IPS-15b (cell line): Measurements from ENCODE around the gene PLEKHA3.
A peak's percentile ranks its signal among the peaks of the same experiment; 100 is the strongest.

Source experiments
- H3K27me3 ChIP-seq: one replicate; pipeline ENCODE4 v1.6.1; 2013; ENCODE audit warnings: low read length; ENCODE audit not compliant: control insufficient read depth, insufficient read depth
- H3K36me3 ChIP-seq: one replicate; pipeline ENCODE4 v1.6.1; 2013; ENCODE audit warnings: low read length; ENCODE audit not compliant: control insufficient read depth, insufficient read depth
- H3K4me1 ChIP-seq: one replicate; pipeline ENCODE4 v1.6.1; 2013; ENCODE audit warnings: mild to moderate bottlenecking, low read length; ENCODE audit not compliant: control insufficient read depth, insufficient read depth
- H3K4me3 ChIP-seq: one replicate; pipeline ENCODE4 v1.5.1; 2013; ENCODE audit warnings: low read depth, low read length
- H3K9ac ChIP-seq: one replicate; pipeline ENCODE4 v1.6.1; 2013; ENCODE audit warnings: low read depth, mild to moderate bottlenecking, low read length
- H3K9me3 ChIP-seq: one replicate; pipeline ENCODE4 v1.6.1; 2013; ENCODE audit warnings: mild to moderate bottlenecking, low read length; ENCODE audit not compliant: control insufficient read depth, insufficient read depth

PLEKHA3 gene

DNA sequence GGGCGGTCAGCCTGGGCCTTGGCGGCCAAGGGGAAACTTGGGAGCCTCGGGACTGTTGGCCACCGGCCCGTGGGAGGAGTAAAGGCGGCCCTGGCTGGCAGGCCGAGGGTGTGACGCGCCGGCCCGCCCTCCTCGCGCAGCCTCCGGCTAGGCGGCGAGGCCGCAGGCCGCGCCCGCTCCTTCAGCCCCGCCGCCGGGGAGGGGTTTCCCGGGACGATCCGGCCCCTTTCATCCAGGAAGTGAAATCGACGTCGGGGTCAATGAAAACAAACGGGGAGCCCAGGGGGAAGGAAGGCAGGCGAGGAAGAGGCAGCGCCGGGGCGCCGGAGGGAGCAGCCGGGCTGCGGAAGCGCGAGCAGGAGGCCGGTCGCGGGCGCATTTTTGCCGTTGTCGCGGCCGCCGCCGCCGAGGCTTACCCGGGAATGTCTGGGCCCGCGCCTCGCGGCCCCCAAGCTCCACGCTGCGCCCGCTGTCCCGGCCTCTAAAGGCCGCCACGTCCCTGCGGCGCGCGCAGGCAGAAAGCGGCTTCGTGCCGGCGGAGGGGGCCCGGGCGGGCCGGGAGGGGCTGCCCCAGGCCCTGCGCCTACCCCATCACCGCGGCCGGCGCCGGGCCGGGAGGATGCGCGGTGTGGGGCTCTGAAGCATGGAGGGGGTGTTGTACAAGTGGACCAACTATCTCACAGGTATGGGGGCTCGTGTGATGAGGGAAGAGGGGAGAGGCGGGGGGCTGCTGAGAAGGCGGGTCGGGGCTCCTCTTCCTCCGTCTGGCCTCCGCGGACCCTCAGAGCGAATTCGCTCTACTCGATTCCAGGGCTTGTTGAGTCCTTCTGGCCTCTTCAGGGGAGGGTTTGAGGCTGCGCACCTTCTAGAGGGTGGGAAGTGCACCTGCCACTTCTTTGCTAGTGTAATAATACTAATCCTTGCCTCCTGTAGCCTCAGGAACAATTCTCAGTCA, at the start of gene PLEKHA3:
Gene PLEKHA3 (plus strand): TSS at position 231 of the 955 bp plus-strand sequence. CDS start 413 bp downstream, at position 644.
- Histone ChIP-seq H3K4me1 (peaks cover 6% of the 10 kb centered on the region), H3K9me3 (no peaks in the 10 kb centered on the region), H3K4me3 (peak within 1 kb of the TSS; percentile 58), H3K9ac (peak within 1 kb of the TSS; percentile 58), H3K27me3 (peaks cover 6% of the 10 kb centered on the region), H3K36me3 (no peaks in the 10 kb centered on the region)

DNA sequence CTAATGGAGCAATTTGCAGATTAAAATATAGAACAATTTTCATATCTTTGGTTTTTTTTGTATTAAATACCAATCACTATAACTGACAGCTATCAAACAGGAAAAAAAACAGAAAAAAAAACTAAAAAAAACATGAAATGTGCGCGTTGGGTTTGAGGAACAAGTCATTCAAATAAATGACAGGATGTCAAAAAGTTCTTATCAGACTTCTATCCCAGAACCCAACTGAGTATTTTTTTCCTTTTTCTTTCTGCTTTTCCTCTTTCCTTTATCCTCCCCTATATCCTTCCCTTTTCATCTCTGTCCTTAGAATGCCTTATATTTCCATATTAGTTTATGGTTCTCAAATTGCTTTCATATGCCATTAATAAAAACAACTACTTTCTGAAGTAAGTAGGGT, 43.6 kb upstream of the PLEKHA3 start:
- Histone ChIP-seq H3K27me3 (no peaks in the 10 kb centered on the region), H3K4me3 (no peak overlapping the region), H3K9me3 (no peaks in the 10 kb centered on the region), H3K36me3 (no peaks in the 10 kb centered on the region), H3K4me1 (no peaks in the 10 kb centered on the region), H3K9ac (no peak overlapping the region)

DNA sequence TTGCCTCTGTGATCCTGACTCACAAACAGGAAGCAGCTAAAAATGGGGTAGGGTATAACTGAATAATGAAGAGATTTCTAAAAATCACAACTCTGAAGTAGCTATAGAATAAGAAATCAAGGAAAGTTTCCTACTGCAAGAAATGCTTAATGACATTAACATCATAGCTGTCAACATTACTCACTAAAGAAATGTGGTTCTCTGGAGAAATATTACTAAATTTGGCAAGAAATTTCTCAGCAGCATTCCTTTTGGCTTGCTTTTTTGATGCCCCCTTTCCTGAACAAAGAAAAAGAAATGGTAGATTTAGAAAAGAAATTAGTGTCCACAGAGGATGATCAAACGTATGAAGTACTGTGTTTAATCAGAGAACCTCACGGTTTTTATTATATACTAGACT, 38.8 kb upstream of the PLEKHA3 start:
- Histone ChIP-seq H3K9me3 (no peaks in the 10 kb centered on the region), H3K27me3 (no peaks in the 10 kb centered on the region), H3K9ac (no peak overlapping the region), H3K4me1 (no peaks in the 10 kb centered on the region), H3K36me3 (peaks cover 10% of the 10 kb centered on the region), H3K4me3 (no peak overlapping the region)

DNA sequence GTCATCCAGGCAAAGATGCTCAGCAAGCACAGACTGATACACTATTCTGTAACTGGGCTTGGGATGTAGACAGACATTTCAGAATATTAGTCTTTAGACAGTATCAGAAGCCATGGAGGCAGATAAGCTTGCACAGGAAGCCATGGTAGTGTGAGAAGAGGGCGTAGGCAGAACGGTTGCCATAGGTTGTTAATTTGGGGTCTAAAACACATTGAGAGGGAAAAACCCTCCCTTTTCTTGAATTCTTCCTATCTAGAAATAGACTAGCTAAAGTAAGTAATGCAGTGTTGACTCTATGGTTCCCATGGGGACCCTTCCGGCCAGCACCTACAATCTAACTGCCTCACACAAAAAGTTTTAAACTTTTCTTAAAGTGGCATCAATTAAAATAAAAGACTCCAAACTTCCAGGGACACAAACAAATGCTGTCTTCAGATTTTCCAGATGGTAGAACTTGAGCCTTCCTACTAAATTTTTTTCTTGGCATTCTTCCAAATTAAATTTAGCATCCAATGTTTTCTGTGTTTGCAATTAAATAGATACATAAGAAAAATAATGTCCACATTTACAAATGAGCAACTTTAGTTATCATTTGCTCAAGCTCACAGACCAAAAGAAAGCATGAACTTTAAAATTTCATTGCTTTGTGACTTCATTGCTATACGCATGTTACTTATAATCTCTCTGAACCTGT, 31.1 kb upstream of the PLEKHA3 start:
- H3K9ac ChIP-seq = no peak overlapping the region
- peak overlapping the region; percentile 96 for H3K4me3 ChIP-seq
- H3K36me3 ChIP-seq = peaks cover 15% of the 10 kb centered on the region
- H3K4me1 ChIP-seq = no peaks in the 10 kb centered on the region
- H3K9me3 ChIP-seq = no peaks in the 10 kb centered on the region
- H3K27me3 ChIP-seq = peaks cover 2% of the 10 kb centered on the region

DNA sequence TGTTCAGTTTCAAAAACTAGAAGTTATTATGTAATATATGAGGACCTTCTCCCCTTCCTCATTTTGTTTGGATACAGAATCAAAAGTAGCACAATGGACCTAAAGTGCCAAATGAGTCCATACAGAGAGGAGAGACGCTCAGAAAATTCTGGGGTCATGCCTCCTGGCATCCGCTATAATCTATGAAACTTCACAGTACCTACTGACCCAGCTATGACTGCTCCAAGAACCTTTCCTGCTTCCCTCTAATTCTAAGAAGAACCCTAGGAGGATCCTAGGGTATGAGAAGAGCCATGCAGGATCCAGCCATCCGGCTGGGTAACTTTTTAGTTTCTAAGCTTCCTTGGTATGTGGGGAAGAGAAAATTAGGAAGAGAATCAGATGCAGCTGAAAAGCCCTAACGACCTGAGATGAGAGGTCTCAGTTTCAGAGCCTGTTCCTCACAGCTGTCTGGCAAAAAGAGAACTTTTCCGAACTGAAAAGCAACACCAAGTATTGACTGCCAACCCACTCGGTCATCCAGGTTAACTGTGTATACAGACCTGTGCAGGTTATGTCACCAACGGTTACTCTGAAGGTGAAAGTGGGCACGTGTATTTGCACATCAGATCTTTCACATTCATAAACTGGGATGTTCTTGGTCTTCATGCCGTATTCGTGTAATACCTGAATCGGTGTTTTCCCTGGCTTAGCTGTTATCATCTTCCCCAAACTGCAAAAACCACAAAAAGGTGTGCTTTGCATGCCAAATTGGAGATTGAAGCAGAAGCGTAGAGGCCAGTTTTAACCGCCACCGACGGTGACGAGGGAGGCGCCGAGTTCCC, 30.3 kb upstream of the PLEKHA3 start:
- Histone ChIP-seq H3K27me3 (peaks cover 2% of the 10 kb centered on the region), H3K4me3 (peak overlapping the region; percentile 96), H3K36me3 (peaks cover 17% of the 10 kb centered on the region), H3K9me3 (no peaks in the 10 kb centered on the region), H3K9ac (peak overlapping the region; percentile 67), H3K4me1 (no peaks in the 10 kb centered on the region)

DNA sequence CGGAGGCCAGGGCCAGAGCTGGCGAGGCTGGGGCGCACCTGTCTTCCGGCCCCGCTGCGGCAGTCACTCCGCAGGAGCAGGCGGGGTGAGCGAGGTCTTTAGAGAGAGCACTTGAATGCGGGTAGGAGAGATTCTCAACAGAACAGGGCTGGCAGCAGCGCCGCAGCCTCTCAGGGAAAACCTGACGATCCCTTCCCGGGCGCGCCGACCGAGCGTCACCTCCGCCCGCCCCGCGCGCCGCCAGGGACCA, 29.8 kb upstream of the PLEKHA3 start:
- peaks cover 17% of the 10 kb centered on the region for H3K36me3 ChIP-seq
- H3K27me3 ChIP-seq = peaks cover 2% of the 10 kb centered on the region
- no peaks in the 10 kb centered on the region for H3K4me1 ChIP-seq
- no peaks in the 10 kb centered on the region for H3K9me3 ChIP-seq
- peak overlapping the region; percentile 96 for H3K4me3 ChIP-seq
- H3K9ac ChIP-seq = peak overlapping the region; percentile 67

DNA sequence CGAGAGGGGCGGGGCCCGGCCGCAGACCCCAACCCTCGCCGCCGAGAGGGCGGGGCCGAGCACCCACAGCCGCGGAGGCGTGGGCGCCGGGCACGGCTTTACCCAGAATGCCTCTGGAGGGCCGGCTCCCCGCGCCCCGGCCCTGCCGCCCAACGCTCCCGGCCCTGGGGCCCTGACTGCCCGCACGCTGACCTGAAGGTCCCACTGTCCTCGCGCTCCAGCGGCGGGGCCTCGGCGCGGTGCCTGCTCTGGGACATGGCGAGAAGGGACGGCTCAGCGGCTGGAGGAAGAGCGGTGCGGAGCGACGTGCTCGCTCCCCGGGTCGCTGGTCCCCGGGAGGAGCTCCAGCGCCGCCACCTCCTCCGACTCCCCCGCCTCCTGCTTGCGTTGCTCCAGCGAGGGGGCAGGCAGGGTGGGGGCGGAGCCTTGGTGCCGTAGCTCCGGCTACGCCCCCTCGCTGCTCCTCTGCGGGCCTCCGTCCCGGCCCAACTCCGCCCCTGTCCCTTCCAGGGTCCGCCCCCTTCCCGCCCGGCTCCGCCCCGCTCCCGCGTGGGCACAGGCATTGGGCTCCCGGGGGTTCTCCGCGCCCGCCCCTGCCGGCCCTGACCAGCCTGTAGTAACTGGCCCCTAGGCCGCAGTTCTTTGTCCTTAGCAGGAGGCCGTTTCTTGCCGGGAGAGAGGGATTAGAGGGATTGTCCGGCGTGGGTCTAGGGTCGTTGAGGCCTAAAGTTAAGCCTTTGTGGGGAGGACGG, 29.3 kb upstream of the PLEKHA3 start, which contains the start of the genes PJVK and PRKRA:
Gene PJVK (plus strand): TSS at position 605 of the 752 bp plus-strand sequence. CDS start 2,032 bp downstream, outside the sequence.
Gene PRKRA (minus strand): TSS at position 402 of the 752 bp plus-strand sequence. CDS start 145 bp downstream, at position 257.
- Histone ChIP-seq H3K4me3 (peak within 1 kb of the TSS; percentile 96), H3K9ac (peak within 1 kb of the TSS; percentile 98), H3K9me3 (no peaks in the 10 kb centered on the region), H3K36me3 (peaks cover 14% of the 10 kb centered on the region), H3K4me1 (no peaks in the 10 kb centered on the region), H3K27me3 (peaks cover 2% of the 10 kb centered on the region)

DNA sequence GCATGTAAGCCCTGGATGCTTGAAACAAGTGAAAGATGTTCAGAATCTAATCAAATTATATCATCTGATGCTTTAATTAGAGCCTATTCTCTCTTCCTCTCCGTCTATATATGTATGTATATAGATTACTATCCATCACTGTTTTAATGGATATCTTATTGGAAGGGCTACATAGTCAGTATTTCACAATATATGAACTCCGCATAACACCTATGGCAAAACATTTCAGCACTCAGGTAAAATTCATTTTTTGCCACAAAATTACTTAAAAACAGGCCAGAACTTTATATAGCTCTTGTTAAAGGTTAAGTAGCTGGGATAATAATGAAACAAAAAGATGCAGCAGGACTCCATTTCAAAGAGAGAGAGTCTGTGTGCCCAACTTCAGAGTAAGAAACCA, 27.9 kb upstream of the PLEKHA3 start:
- Histone ChIP-seq H3K36me3 (peaks cover 11% of the 10 kb centered on the region), H3K4me3 (no peak overlapping the region), H3K9me3 (no peaks in the 10 kb centered on the region), H3K27me3 (peaks cover 2% of the 10 kb centered on the region), H3K4me1 (no peaks in the 10 kb centered on the region), H3K9ac (no peak overlapping the region)

DNA sequence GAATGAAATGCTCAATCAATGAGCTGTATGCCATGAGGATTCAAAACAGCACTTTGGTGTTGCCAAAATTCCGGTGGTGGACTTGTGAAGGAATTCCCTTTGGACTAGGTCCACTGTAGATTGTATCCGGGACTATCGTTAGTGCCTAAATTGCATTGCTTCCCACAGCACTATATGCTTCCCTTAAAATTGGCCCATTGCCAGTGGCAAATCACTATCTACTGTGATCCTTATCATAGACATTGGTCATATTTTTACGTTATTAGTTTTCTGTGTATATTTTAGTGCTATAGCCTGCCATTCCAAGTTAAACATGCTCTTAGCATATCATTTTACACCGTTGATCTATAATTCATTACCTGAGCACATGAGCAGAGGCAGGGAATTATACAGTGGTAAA, 27.4 kb upstream of the PLEKHA3 start:
- H3K4me3 ChIP-seq = no peak overlapping the region
- no peak overlapping the region for H3K9ac ChIP-seq
- peaks cover 11% of the 10 kb centered on the region for H3K36me3 ChIP-seq
- H3K9me3 ChIP-seq = no peaks in the 10 kb centered on the region
- H3K27me3 ChIP-seq = peaks cover 2% of the 10 kb centered on the region
- H3K4me1 ChIP-seq = no peaks in the 10 kb centered on the region

DNA sequence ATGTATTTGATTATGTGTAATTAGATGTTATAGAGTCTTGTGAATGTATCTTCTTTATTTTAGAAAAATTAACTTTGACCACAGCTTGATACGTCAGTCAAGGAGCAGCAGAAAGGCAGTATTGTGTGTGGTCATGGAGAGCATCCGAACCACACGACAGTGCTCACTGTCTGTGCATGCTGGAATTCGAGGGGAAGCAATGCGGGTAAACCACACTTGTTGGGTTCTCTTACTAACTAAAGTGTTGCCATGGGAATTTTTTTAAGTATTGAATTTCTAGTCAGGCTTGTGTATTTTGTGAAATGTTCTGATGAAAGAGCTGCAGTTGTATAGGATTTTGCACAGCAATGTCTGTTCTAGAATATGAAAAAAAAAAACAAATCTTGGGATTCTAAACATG, 24.3 kb upstream of the PLEKHA3 start:
- Histone ChIP-seq H3K4me3 (no peak overlapping the region), H3K27me3 (no peaks in the 10 kb centered on the region), H3K4me1 (no peaks in the 10 kb centered on the region), H3K9ac (no peak overlapping the region), H3K9me3 (no peaks in the 10 kb centered on the region), H3K36me3 (peaks cover 3% of the 10 kb centered on the region)

DNA sequence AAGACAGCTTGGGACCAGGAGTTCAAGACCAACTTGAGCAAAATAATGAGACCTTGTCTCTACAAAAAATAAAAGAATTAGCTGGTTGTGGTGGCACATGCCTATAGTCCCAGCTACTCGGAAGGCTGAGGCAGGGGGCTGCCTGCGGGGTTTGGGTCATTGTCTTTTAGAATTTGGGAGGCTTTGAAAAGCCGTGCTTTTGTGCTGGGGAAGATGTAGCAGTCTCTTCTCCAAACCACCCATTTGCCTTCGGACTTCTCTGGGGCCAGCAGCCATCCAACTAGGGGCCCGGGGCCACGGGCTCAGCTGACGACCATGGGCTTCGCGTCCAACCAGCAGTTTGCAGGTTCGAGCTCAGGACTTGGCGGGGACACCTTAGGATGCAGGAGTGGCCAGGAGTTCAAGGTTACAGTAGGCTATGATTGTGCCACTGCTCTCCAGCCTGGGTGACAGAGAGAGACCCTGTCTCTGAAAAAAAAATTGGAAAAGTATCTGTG, 22.8 kb upstream of the PLEKHA3 start:
- H3K36me3 ChIP-seq = peaks cover 3% of the 10 kb centered on the region
- H3K9ac ChIP-seq = no peak overlapping the region
- H3K27me3 ChIP-seq = no peaks in the 10 kb centered on the region
- H3K9me3 ChIP-seq = no peaks in the 10 kb centered on the region
- no peaks in the 10 kb centered on the region for H3K4me1 ChIP-seq
- no peak overlapping the region for H3K4me3 ChIP-seq
